Tibial nerve (tissue), 4 donors: ENCODE measurements around the gene KSR1. TPM values are rescaled to one million over a fixed set of nuclear protein-coding genes. Genes with fewer than 3 reads are reported as not detected.
"Not testable (repeated sequence)": the region's sequence is repeated elsewhere in the genome, so short reads cannot be mapped to it uniquely, and the experiment has no call there.

Experiments used
- DNase-seq, 2 donors: peaks; one replicate each; pipeline ENCODE4 v3.0.0-alpha.2; 2019; ENCODE audit warnings: low spot score in 2 of 2
- H3K27ac ChIP-seq, 4 donors: fragments of 200-600 bp; sonication (generic) in 3 of 4; one replicate each; pipeline ENCODE4 v1.5.1; 2017 to 2019; ENCODE audit warnings: mild to moderate bottlenecking in 1 of 4
- H3K27me3 ChIP-seq, 2 donors: fragments of 200-600 bp; sonication (generic) in 1 of 2; one replicate each; pipeline versions ENCODE4 v1.5.1 to v1.6.0; 2017 to 2019
- H3K36me3 ChIP-seq, 3 donors: fragments of 200-600 bp; sonication (generic); one replicate each; pipeline ENCODE4 v1.5.1; 2018 to 2019
- H3K4me1 ChIP-seq, 4 donors: fragments of 200-600 bp; sonication (generic) in 3 of 4; one replicate each; pipeline ENCODE4 v1.5.1; 2017 to 2019
- H3K4me3 ChIP-seq, 4 donors: fragments of 200-600 bp; sonication (generic) in 3 of 4; one replicate each; pipeline ENCODE4 v1.5.1; 2017 to 2019; ENCODE audit warnings: mild to moderate bottlenecking in 1 of 4, moderate library complexity in 1 of 4
- H3K9me3 ChIP-seq, 4 donors: fragments of 200-600 bp; sonication (generic) in 3 of 4; one replicate each; pipeline ENCODE4 v1.5.1; 2017 to 2019
- CTCF ChIP-seq, 5 experiments: fragments of 200-600 bp in 3 of 5; fragments of 450-650 bp in 2 of 5; sonication (generic) in 3 of 5; IDR thresholded peaks; one replicate each; pipeline ENCODE4 v1.5.1; 2016 to 2019; ENCODE audit warnings: antibody characterized with exemption in 5 of 5, mild to moderate bottlenecking in 3 of 5, moderate library complexity in 2 of 5
- EP300 ChIP-seq, 2 donors: sonication (generic); formaldehyde crosslinking; IDR thresholded peaks; one replicate each; pipeline ENCODE4 v1.6.1; 2017; ENCODE audit warnings: antibody characterized with exemption in 2 of 2, mild to moderate bottlenecking in 1 of 2
- POLR2A ChIP-seq, 2 donors: fragments of 450-650 bp; IDR thresholded peaks; one replicate each; pipeline ENCODE4 v1.6.1; 2017; ENCODE audit warnings: antibody characterized with exemption in 2 of 2, mild to moderate bottlenecking in 2 of 2, moderate library complexity in 2 of 2
- WGBS, 2 donors: methylation state at CpG; one replicate each; pipeline ENCODE4 v1.1.5; 2018; 5-methylcytosine and 5-hydroxymethylcytosine counted together
- total RNA-seq, 4 donors: library from RNA; depleted of rRNA; stranded (reverse); fragments of >200 nt; gene quantifications; one replicate each; pipeline ENCODE4 v1.1.0, GENCODE V29; 2016

Gene KSR1
- total RNA-seq, 4 donors from 2014 or later: 45.1 to 110 (median 54.2) TPM

GRCh38 chr17:27418366-27418615, 38.0 kb upstream of the KSR1 start:
- H3K9me3 ChIP-seq: no peaks in the 10 kb centered on the region
- TF ChIP-seq CTCF (IDR thresholded peaks at IDR 0.05): no peak
- TF ChIP-seq POLR2A (IDR thresholded peaks at IDR 0.05): no peak
- no peak for TF ChIP-seq EP300 (IDR thresholded peaks at IDR 0.05)
- no peaks in the 10 kb centered on the region for H3K36me3 ChIP-seq
- H3K27me3 ChIP-seq: no peaks in the 10 kb centered on the region
- no peak for DNase-seq
- H3K4me3 ChIP-seq: no peak overlapping the region
- no peaks in the 10 kb centered on the region for H3K4me1 ChIP-seq
- no peak overlapping the region for H3K27ac ChIP-seq
- WGBS, 2 donors: 91 to 92% methylated on average over 3 of the region's 3 CpGs

GRCh38 chr17:27419156-27419555, 37.1 kb upstream of the KSR1 start:
- Histone ChIP-seq H3K36me3 (no peaks in the 10 kb centered on the region), H3K4me1 (no peaks in the 10 kb centered on the region), H3K4me3 (no peak overlapping the region), H3K27me3 (no peaks in the 10 kb centered on the region), H3K9me3 (no peaks in the 10 kb centered on the region), H3K27ac (no peak overlapping the region)
- 96 to 100% methylated on average over 4 of the region's 4 CpGs for WGBS, 2 donors
- no peak for DNase-seq
- TF ChIP-seq POLR2A (IDR thresholded peaks at IDR 0.05): no peak

GRCh38 chr17:27420211-27420950, 35.9 kb upstream of the KSR1 start:
- Histone ChIP-seq H3K4me3 (no peak overlapping the region), H3K4me1 (no peaks in the 10 kb centered on the region), H3K27me3 (no peaks in the 10 kb centered on the region), H3K27ac (no peak overlapping the region), H3K9me3 (no peaks in the 10 kb centered on the region), H3K36me3 (no peaks in the 10 kb centered on the region)
- TF ChIP-seq CTCF (IDR thresholded peaks at IDR 0.05) (no peak), POLR2A (IDR thresholded peaks at IDR 0.05) (no peak), EP300 (IDR thresholded peaks at IDR 0.05) (no peak)
- DNase-seq: no peak
- WGBS, 2 donors: 81 to 83% methylated on average over 7 to 9 of the region's 9 CpGs

- no peak overlapping the region for H3K4me3 ChIP-seq
- H3K27me3 ChIP-seq: no peaks in the 10 kb centered on the region
- no peaks in the 10 kb centered on the region for H3K9me3 ChIP-seq
- H3K36me3 ChIP-seq: no peaks in the 10 kb centered on the region
- 93 to 95% methylated on average over 10 of the region's 10 CpGs for WGBS, 2 donors
- TF ChIP-seq EP300 (IDR thresholded peaks at IDR 0.05) (no peak), POLR2A (IDR thresholded peaks at IDR 0.05) (no peak), CTCF (IDR thresholded peaks at IDR 0.05) (no peak)
- H3K4me1 ChIP-seq: no peaks in the 10 kb centered on the region
- no peak for DNase-seq
- H3K27ac ChIP-seq: no peak overlapping the region
These were observed 35.1 kb upstream of the KSR1 start for GRCh38 chr17:27421111-27421510.

GRCh38 chr17:27421626-27422025, 34.6 kb upstream of the KSR1 start:
- 89 to 94% methylated on average over 6 of the region's 6 CpGs for WGBS, 2 donors
- not testable (repeated sequence) for H3K27ac ChIP-seq

DNA sequence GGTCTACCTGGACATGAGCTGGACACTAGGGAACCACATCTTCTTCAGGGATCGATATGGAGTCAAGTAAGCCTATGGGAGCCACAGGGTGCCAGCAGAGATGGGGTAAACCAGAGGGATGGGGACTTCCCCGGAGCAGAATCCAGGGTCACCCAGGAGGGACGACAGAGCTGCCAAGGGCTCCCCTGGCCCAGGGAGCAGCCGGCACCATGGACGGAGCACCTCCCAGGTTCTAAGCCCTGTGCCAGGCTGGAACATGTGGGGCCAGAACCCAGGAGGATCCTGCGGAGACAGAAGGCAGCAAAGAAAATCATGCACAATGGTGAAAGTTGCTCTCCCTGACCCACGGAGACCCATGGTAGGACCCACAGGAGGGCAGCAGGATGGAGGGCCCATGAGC, 33.6 kb upstream of the KSR1 start:
- no peaks in the 10 kb centered on the region for H3K9me3 ChIP-seq
- H3K4me3 ChIP-seq: no peak overlapping the region
- no peaks in the 10 kb centered on the region for H3K27me3 ChIP-seq
- no peak for DNase-seq
- TF ChIP-seq POLR2A (IDR thresholded peaks at IDR 0.05) (no peak), CTCF (IDR thresholded peaks at IDR 0.05) (no peak), EP300 (IDR thresholded peaks at IDR 0.05) (no peak)
- H3K27ac ChIP-seq: no peak overlapping the region
- no peaks in the 10 kb centered on the region for H3K4me1 ChIP-seq
- WGBS, 2 donors: 92 to 95% methylated on average over 7 of the region's 7 CpGs
- H3K36me3 ChIP-seq: no peaks in the 10 kb centered on the region

More at GRCh38 chr17:27421626-27422025, 34.6 kb upstream of the KSR1 start:
- H3K36me3 ChIP-seq, H3K27me3 ChIP-seq, H3K4me3 ChIP-seq, H3K9me3 ChIP-seq, DNase-seq, H3K4me1 ChIP-seq: not testable (repeated sequence)
